ENCODE measurements around the gene B4GALNT3.

DNA sequence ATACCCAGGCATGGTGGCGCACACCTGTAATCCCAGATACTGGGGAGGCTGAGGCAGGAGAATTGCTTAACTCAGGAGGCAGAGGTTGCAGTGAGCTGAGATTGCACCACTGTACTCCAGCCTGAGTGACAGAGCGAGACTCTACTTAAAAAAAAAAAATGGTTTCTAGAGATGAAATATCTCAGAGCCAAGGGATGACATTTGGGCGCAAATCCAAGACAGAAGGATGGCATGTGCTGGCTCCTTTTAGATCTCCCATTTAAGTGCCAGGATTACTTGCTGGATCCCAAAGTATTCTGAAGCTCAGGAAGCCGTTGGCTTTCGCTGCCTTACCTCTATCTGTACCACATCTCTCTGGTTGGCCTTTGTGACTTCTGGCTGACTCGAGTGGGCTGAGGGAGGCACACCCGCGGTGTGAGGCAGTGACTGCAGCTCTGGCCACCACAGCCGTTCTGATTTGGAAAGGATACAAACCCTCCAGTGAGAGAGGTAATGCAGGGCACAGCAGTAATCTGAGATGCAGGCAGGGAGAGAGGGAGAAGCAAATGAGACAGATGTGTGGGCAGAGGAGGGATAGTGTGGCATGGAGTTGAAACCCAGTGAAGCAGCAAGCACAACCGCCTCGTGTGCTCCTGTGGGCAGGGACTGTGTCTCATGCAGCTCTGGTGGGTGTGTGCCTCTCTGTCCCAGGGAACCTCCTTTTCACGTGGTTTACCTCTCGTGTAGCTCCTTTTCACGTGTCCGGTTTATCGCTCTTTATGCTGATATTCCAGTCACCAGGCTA lies 4.9 kb downstream of the B4GALNT3 start:
- TF ChIP-seq POLR2A (IDR thresholded peaks at IDR 0.05) = no peak
- TF ChIP-seq, protein P1, sequence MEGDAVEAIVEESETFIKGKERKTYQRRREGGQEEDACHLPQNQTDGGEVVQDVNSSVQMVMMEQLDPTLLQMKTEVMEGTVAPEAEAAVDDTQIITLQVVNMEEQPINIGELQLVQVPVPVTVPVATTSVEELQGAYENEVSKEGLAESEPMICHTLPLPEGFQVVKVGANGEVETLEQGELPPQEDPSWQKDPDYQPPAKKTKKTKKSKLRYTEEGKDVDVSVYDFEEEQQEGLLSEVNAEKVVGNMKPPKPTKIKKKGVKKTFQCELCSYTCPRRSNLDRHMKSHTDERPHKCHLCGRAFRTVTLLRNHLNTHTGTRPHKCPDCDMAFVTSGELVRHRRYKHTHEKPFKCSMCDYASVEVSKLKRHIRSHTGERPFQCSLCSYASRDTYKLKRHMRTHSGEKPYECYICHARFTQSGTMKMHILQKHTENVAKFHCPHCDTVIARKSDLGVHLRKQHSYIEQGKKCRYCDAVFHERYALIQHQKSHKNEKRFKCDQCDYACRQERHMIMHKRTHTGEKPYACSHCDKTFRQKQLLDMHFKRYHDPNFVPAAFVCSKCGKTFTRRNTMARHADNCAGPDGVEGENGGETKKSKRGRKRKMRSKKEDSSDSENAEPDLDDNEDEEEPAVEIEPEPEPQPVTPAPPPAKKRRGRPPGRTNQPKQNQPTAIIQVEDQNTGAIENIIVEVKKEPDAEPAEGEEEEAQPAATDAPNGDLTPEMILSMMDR (IDR thresholded peaks at IDR 0.05) = no peak
